Suprapubic skin (tissue), 3 donors: ENCODE results near the gene PKIB.

ENCODE experiments used
- CTCF ChIP-seq, 2 donors: fragments of 200-600 bp in 1 of 2; fragments of 450-650 bp in 1 of 2; sonication (generic) in 1 of 2; IDR thresholded peaks; one replicate each; pipeline ENCODE4 v1.5.1; 2016 to 2019; ENCODE audit warnings: antibody characterized with exemption in 2 of 2, mild to moderate bottlenecking in 1 of 2, moderate library complexity in 1 of 2
- POLR2A ChIP-seq, 2 donors: fragments of 450-650 bp; IDR thresholded peaks; one replicate each; pipeline ENCODE4 v1.6.1; 2017; ENCODE audit warnings: antibody characterized with exemption in 2 of 2, mild to moderate bottlenecking in 2 of 2, moderate library complexity in 2 of 2

- no peak for TF ChIP-seq CTCF (IDR thresholded peaks at IDR 0.05)
- TF ChIP-seq POLR2A (IDR thresholded peaks at IDR 0.05) = no peak
These were observed 124.6 kb downstream of the PKIB start for GRCh38 chr6:122734529-122735395.
